Inflammatory macrophage (primary cell): Measurements from ENCODE around the gene DMXL1.
"Not testable (repeated sequence)": the region's sequence is repeated elsewhere in the genome, so short reads cannot be mapped to it uniquely, and the experiment has no call there.

Experiments
- DNase-seq, 2 donors: peaks; one replicate each; pipeline ENCODE4 v3.0.0-alpha.2; 2020 to 2022

DMXL1 gene

DNA sequence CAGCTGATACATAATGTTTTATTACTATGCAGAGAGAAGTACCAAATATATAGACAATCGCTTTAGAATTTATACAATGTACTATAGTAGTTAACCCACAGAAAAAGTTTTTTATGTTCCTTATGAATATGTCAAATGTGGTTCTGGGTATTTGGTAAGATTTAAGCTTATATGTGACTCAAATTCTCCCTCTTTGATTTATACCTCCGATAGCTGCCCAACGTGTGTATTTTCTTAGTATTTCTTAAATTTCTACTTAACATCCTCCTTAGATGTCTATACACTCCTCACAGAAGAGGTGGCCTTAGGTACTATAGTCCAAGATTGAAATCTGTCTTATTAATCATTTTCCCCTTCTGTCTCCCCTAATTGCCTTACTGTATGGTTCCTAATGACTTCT lies 146.3 kb downstream of the DMXL1 start:
- DNase-seq = no peak

DNA sequence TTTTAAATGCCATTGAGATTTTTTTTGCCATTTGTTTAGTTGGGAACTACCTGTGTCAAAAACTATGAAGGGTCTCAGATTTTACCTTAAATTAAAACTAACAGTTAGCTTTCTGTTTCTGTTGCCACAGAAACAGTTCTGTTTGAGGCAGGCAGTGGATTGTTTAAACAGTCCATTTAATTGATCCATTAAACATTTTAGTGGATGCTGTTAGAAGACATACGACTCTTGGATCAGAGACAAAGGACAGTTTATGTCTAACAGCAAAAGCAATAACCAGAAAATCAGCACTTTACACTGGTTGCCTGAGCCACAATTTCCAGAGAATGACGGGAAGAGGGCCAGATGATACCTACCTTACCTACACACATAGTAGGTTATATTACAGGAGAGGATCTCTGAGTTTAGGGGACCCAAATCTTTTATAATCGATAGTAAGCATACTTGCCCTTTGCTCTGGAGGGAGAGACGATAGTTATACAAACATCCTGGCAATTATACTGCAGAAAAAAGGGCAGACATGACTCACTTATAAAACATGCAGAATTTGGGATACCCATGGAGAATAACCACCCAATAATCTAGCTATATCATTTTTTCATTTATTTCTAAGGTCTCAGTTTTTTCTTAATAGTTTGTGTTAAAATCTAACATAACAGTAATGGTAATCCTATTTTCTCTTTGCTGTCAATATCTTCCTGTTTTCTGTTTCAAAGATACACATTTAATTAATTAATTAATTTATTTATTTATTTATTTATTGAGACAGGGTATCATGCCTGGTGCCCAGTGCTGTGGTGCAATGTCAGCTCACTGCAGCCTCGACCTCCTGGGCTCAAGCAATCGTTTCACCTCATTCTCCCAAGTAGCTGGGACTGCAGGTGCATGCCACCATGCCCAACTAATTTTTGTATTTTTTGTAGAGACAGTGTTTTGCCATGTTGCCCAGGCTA lies 148.2 kb downstream of the DMXL1 start:
- DNase-seq = no peak

- DNase-seq = no peak
Observed at GRCh38 chr5:119220576-119221197, 149.8 kb downstream of the DMXL1 start.

GRCh38 chr5:119221330-119221729 lies 150.4 kb downstream of the DMXL1 start:
- DNase-seq = no peak

DNA sequence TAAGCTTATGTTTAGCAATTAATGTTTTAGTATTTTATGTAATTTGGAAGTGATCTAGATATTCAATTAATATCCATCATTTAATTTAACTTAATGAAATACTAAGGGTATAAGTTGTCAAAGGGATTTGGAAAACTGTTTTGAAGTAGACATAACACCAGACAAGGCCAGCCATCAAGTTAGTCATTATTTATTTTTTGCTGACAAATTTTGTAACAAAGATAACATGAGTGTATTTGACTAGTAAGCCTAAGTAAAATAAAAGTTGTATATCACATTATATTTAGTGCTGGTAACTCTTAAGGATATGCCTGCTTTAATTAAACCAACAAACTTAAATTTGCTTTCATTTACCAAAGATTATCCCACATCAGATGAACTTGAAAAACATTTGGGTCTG lies 159.1 kb downstream of the DMXL1 start:
- no peak for DNase-seq

DNA sequence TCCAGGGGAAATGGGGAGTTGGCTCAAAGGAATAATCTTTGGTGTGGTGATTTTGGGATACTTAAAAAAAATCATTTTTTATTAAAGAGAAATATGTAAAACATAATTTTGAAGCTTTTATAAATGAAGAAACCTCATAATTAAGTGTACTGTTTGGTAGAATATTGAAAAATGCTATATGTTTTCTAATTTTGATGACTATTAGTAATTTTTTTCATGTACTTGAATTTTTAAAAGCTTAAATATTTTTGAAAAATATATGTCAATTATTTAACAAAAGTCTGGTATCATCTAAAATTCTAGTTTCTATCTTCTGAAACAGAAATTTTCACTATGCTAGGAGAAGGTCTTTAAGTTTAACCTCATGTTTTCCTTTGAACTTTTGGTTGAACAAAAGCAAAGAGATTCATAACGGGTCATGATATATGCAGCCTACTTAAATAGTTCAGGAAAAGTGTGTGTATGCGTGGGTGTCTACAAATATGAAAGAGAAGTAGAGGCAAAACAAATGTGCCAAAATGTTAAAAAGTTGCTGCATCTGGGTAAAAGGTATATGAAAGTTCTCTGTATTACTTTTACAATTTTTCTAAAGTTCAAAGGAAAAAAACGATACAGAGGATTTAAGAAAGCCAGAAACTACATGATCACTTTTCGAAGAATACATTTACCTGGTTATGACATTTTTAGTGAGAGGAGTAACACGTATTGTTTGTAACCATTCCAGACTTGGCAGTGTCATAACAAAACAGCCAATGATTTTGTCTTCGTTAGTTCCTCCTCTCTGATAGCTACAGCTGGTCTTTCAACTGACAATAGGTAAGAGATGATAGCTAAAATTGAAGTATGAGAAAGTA lies 167.6 kb downstream of the DMXL1 start:
- no peak for DNase-seq

DNA sequence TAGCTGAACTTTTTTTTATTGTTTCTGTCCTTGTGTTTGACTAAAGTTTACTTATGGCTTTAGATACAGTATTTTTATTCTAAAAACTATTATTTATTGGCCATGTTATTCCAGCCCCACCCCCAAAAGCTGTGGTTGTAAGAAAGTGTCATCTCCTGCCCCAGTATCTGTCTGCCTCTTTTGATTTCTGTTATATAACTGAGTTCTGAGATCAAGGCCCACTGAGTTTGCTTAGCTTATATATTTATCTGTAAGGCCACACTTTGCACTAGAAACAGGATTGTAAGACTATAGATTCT lies 168.2 kb downstream of the DMXL1 start:
- DNase-seq = no peak

DNA sequence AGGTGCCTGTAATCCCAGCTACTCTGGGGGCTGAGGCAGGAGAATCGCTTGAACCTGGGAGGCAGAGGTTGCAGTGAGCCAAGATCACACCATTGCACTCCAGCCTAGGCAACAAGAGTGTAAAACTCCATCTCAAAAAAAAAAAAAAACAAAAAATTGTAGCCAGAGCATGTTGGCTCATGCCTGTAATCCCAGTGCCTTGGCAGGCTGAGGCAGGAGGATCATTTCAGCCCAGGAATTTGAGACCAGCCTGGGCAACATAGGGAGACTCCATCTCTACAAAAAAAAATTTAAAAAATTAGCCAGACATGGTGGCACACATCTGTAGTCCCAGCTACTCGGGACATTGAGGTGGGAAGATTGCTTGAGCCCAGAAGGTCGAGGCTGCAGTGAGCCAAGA lies 168.9 kb downstream of the DMXL1 start:
- DNase-seq = not testable (repeated sequence)

GRCh38 chr5:119243888-119244287 lies 173.0 kb downstream of the DMXL1 start:
- no peak for DNase-seq

- no peak for DNase-seq
Observed at GRCh38 chr5:119250946-119251901, 180.3 kb downstream of the DMXL1 start.

GRCh38 chr5:119255571-119256356 lies 184.9 kb downstream of the DMXL1 start:
- peak; percentile 26 to 29 for DNase-seq

- DNase-seq = no peak
Observed at GRCh38 chr5:119257613-119258012, 186.7 kb downstream of the DMXL1 start.

- DNase-seq = no peak
Observed at GRCh38 chr5:119263639-119264038, 192.8 kb downstream of the DMXL1 start.

- DNase-seq = no peak
Observed at GRCh38 chr5:119264186-119264585, 193.3 kb downstream of the DMXL1 start.

DNA sequence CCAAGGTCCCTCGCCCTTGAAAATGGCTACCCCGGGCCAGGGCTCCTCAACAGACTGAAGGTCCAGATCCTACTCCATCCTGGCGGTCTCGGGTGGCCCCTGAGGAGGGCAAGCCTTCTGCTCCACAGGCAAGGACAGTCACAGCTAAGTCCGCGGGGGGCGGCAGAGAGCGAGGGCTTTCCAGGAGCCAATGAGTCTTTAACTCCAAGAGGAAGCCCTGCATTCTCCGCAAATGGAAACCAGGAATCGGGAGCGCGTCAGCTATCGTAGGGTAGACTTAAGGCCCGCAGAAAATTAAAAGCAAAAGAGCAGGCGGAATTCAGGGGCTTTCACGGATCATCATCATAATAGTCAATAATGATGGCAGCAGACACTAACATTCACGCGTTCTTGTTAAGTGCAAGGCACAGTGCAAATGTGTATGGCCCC lies 197.1 kb downstream of the DMXL1 start:
- DNase-seq = peak; percentile 96

DNA sequence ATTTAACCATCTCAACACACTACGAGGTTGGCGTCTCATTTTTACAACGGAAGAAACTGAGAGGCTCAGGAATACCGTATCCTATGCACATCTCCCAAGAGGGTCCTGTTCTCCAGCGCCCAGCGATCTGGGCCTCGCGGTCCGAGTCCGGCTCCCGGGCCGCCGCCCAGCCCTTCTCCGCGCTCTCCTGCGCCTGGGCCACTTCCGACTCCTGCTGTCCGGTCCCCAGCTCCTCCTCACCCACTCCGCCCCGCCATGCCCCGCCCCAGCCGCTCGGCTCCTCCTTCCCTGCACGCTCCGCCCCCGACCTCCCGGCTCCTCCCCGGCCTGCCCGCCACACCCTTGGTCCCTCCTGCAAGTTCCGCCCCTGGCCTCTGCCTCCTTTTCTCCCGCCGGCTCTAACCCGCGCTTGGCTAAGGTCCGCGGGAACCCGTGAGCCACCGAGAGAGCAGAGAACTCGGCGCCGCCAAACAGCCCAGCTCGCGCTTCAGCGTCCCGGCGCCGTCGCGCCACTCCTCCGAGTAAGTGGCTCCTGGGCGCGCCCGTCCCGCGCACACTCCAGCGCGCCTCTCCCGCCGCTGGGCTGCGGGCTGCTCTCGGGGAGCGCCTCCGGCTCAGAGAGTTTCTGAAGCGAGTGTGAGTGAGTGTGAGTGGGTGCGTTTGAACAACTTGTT lies 197.6 kb downstream of the DMXL1 start:
- peak; percentile 96 to 97 for DNase-seq

DNA sequence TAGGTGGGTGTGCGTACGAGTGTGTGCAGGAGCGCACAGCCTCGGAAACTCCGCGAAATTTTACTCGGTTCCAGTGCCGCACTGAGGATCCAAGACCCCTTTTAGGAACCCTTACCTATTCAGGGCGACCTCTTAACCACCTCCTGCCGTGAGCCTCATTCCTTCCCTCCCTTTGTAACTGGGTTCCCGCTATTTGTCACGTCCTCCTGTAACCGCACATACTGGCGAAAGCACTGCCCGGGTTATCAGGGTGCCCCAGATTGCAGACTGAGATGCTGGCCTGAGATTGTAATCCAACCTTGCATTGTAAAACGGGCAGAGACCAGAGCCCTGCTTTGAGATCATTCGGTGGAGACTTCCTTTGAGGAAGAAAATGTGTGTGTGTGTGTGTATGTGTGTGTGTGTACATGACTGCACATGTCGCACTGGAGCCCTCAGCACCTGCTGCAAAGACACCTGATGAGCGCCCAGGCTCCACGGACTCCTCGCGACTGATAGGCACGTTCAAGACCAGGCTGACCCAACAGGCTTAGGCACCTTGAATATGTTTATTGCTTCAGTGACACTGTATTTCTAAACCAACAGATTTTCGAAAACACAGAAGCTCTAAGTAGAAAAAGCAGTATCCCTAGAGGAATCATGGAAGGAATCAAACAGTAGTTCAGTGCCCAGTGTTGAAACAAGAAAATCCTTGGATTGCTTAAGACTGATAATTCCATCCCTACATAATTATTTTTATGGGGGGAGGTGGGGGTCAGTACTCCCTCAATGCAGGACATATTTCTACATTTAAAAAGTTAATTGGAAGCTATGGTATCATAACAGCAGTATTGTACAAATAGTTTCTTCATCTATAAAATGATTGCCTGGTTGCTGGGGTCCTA lies 198.4 kb downstream of the DMXL1 start:
- DNase-seq = peak; percentile 26 to 37

GRCh38 chr5:119270121-119270565 lies 199.3 kb downstream of the DMXL1 start:
- DNase-seq = no peak
